ENCODE measurements around the gene CCDC51.
A peak's percentile ranks its signal among the peaks of the same experiment; 100 is the strongest.
"Not testable (repeated sequence)": the region's sequence is repeated elsewhere in the genome, so short reads cannot be mapped to it uniquely, and the experiment has no call there.

CCDC51 gene

GRCh38 chr3:48466386-48467109, 26.6 kb upstream of the CCDC51 start:
- no peak for DNase-seq (ENCODE audit: low read depth in 1 of 2, low spot score in 1 of 2)

- DNase-seq (ENCODE audit: low read depth in 1 of 2, low spot score in 1 of 2): peak; percentile 59 to 70
Observed at GRCh38 chr3:48465531-48466378, 25.8 kb upstream of the CCDC51 start.

- no peak for DNase-seq (ENCODE audit: low read depth in 1 of 2, low spot score in 1 of 2)
Observed at GRCh38 chr3:48465237-48465530, 25.3 kb upstream of the CCDC51 start.

- DNase-seq (ENCODE audit: low read depth in 1 of 2, low spot score in 1 of 2): no peak
Observed at GRCh38 chr3:48464713-48465221, 24.8 kb upstream of the CCDC51 start.

- no peak for DNase-seq (ENCODE audit: low read depth in 1 of 2, low spot score in 1 of 2)
Observed at GRCh38 chr3:48463703-48464102, 23.8 kb upstream of the CCDC51 start.

- not testable (repeated sequence) for DNase-seq (ENCODE audit: low read depth in 1 of 2, low spot score in 1 of 2)
Observed at GRCh38 chr3:48461767-48462166, 21.8 kb upstream of the CCDC51 start.

- no peak for DNase-seq (ENCODE audit: low read depth in 1 of 2, low spot score in 1 of 2)
Observed at GRCh38 chr3:48460517-48460902, 20.6 kb upstream of the CCDC51 start.

- DNase-seq (ENCODE audit: low read depth in 1 of 2, low spot score in 1 of 2): no peak
Observed at GRCh38 chr3:48459773-48460516, 20.0 kb upstream of the CCDC51 start.

- no peak for DNase-seq (ENCODE audit: low read depth in 1 of 2, low spot score in 1 of 2)
Observed at GRCh38 chr3:48459331-48459730, 19.4 kb upstream of the CCDC51 start.

- DNase-seq (ENCODE audit: low read depth in 1 of 2, low spot score in 1 of 2): no peak
Observed at GRCh38 chr3:48456456-48456855, 16.5 kb upstream of the CCDC51 start.

GRCh38 chr3:48451270-48451669, 11.4 kb upstream of the CCDC51 start:
- DNase-seq (ENCODE audit: low read depth in 1 of 2, low spot score in 1 of 2): no peak

- DNase-seq (ENCODE audit: low read depth in 1 of 2, low spot score in 1 of 2): peak; percentile 64 to 81
Observed at GRCh38 chr3:48446425-48447193, 6.7 kb upstream of the CCDC51 start, which contains the start of gene ATRIP. ATRIP (plus strand) TSS chr3:48446737; CDS start chr3:48446846, 109 bp downstream.

- DNase-seq (ENCODE audit: low read depth in 1 of 2, low spot score in 1 of 2): no peak
Observed at GRCh38 chr3:48446043-48446424, 6.1 kb upstream of the CCDC51 start.

- no peak for DNase-seq (ENCODE audit: low read depth in 1 of 2, low spot score in 1 of 2)
Observed at GRCh38 chr3:48445277-48445882, 5.5 kb upstream of the CCDC51 start.

GRCh38 chr3:48441940-48442339, 2.0 kb upstream of the CCDC51 start:
- DNase-seq (ENCODE audit: low read depth in 1 of 2, low spot score in 1 of 2): no peak

GRCh38 chr3:48440590-48440958, 655 bp upstream of the CCDC51 start:
- no peak for DNase-seq (ENCODE audit: low read depth in 1 of 2, low spot score in 1 of 2)

GRCh38 chr3:48437812-48438211, 2.1 kb downstream of the CCDC51 start:
- no peak for DNase-seq (ENCODE audit: low read depth in 1 of 2, low spot score in 1 of 2)

- no peak for DNase-seq (ENCODE audit: low read depth in 1 of 2, low spot score in 1 of 2)
Observed at GRCh38 chr3:48436855-48437254, 3.1 kb downstream of the CCDC51 start.

GRCh38 chr3:48436477-48436787, 3.5 kb downstream of the CCDC51 start:
- no peak for DNase-seq (ENCODE audit: low read depth in 1 of 2, low spot score in 1 of 2)

GRCh38 chr3:48435774-48436476, 4.0 kb downstream of the CCDC51 start:
- DNase-seq (ENCODE audit: low read depth in 1 of 2, low spot score in 1 of 2): peak; percentile 66
